ENCODE results near the gene C17orf100. TPM values are rescaled to one million over a fixed set of nuclear protein-coding genes. Genes with fewer than 3 reads are reported as not detected.

Gene C17orf100
- total and polyA plus RNA-seq, 10 of the 15 experiments (the other 5 are each of a cell fraction or from before 2014, with no cell fraction given): 0.84 to 4.7 (median 1.8) TPM

DNA sequence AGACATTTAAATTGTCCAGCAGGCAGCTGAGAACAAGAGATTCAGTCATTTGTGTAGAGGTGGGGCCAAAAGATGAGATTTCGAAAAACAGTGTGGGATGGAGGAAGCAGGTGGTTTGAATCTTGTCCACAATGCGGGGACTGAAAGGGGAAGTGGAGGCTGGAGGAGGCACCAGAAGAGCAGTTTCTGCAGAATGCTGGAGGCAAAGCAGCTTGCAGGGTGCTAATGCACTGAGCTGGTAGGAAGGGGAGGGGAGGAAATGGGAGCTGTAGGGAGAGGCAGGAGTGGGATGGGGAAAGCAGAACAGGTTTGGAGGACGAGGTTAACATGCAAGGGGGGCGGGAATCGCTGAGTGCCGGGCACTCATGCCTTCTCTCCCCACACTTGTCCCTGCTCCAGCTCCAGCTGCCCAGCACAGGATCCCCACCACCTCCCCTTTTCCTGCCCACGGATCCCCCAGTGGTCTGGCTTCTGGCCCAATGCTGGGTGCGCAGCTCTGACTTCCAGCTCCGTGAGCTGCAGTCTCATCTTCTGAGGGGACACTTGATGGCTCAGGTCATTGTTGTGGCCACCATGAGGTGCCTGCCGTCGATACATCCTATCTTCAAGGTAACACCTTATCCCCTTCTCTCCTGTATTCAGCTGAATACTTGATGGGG, 9.4 kb downstream of the C17orf100 start (continued):
- TF ChIP-seq MLLT1 (IDR thresholded peaks at IDR 0.05) (peak; percentile 71), TCF3 (IDR thresholded peaks at IDR 0.05; ENCODE audit: borderline replicate concordance, insufficient read depth, low read depth, low read length) (no peak), IRF4 (IDR thresholded peaks at IDR 0.05; ENCODE audit: low read depth, low read length) (no peak; the same call in 1 of the 2 replicates), ZBED1 (IDR thresholded peaks at IDR 0.05; ENCODE audit: borderline replicate concordance) (peak; percentile 18; the same call in 1 of the 2 replicates), NFIC (IDR thresholded peaks at IDR 0.05; ENCODE audit: low read depth, low read length) (0 out of 2 replicates have a peak, but pooled peaks have one; percentile 41), GATAD2B (conservative IDR thresholded peaks at IDR 0.05; ENCODE audit: low read depth) (no peak), IKZF2 (IDR thresholded peaks at IDR 0.05) (peak; percentile 68 to 71; a peak in 3 of 4 replicates), ETV6 (conservative IDR thresholded peaks at IDR 0.05 in 1 of 2, IDR thresholded peaks at IDR 0.05 in 1 of 2; ENCODE audit: borderline replicate concordance in 1 of 2, low read depth in 1 of 2) (peak in 1 of 2 experiments; percentile 90; a peak in 2 of 4 replicates), MTA2 (IDR thresholded peaks at IDR 0.05; ENCODE audit: low read depth) (peak; percentile 59), DPF2 (IDR thresholded peaks at IDR 0.05) (peak; percentile 43; the same call in 1 of the 2 replicates), WRNIP1 (IDR thresholded peaks at IDR 0.05; ENCODE audit: borderline replicate concordance, low read depth, low read length) (no peak)
